GM12891 (cell line): ENCODE results near the gene ZNF692.

Experiments
- PAX5 ChIP-seq: IDR thresholded peaks from 2 replicates; pipeline ENCODE4 v1.6.1; 2011; ENCODE audit warnings: low read length, moderate library complexity, mild to moderate bottlenecking; ENCODE audit not compliant: insufficient read depth, severe bottlenecking
- POLR2A ChIP-seq: IDR thresholded peaks from 2 replicates; pipeline ENCODE4 v1.6.1; 2011; ENCODE audit warnings: low read depth, low read length, control low read depth

DNA sequence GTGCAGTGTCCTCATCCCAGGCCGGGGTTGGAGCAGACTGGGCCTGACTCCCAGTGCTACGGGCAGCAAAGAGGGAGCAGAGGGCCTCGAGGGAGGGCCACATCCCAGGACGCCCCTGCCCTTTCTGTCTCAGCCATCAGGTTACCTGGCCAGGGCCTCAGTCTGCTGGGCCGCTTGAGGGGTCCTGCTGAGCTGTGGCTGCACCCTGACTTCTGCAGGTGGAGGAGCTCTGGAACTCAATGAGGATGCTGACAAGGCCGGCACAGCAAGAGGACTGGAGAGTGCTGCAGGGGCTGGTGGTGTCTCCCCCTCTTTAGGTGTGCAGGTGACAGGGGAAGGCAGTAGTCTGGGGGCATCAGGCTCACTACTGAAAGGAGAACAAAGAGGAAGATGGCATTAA is 3.3 kb downstream of the ZNF692 start:
- TF ChIP-seq POLR2A (no peak), PAX5 (no peak)
